Natural killer cell (primary cell): Measurements from ENCODE around the gene HOXD1. TPM values are rescaled to one million over a fixed set of nuclear protein-coding genes. Genes with fewer than 3 reads are reported as not detected.

Source experiments
- ATAC-seq, 3 donors: fragments of 150-1000 bp in 2 of 3; fragments of 200-7000 bp in 1 of 3; cut with Tn5 transposase; 1 replicate in 1 of 3; 2 replicates in 2 of 3; pipeline ENCODE4 v1.10.0; 2021; ENCODE audit warnings: mild to moderate bottlenecking in 2 of 3, moderate library complexity in 2 of 3
- DNase-seq, 2 donors: peaks; one replicate each; pipeline versions ENCODE4 v3.0.0 to v3.0.0-alpha.2; 2013 to 2021; ENCODE audit warnings: mixed read lengths in 1 of 2
- H3K27ac ChIP-seq: one replicate; pipeline ENCODE4 v1.5.1; 2013; ENCODE audit warnings: mild to moderate bottlenecking, low read length
- H3K27me3 ChIP-seq: one replicate; pipeline ENCODE4 v1.6.1; 2013; ENCODE audit warnings: low read length; ENCODE audit not compliant: control insufficient read depth, insufficient read depth
- H3K36me3 ChIP-seq: one replicate; pipeline ENCODE4 v1.6.1; 2013; ENCODE audit warnings: low read length; ENCODE audit not compliant: control insufficient read depth, insufficient read depth
- H3K4me1 ChIP-seq: one replicate; pipeline ENCODE4 v1.6.1; 2013; ENCODE audit warnings: low read length; ENCODE audit not compliant: control insufficient read depth, insufficient read depth
- H3K4me3 ChIP-seq: one replicate; pipeline ENCODE4 v1.5.1; 2013; ENCODE audit warnings: low read length
- H3K9me3 ChIP-seq: one replicate; pipeline ENCODE4 v1.6.1; 2013; ENCODE audit warnings: low read length; ENCODE audit not compliant: control insufficient read depth, insufficient read depth
- H3K27ac Mint-ChIP-seq, 2 donors: one replicate each; pipeline ENCODE4 v1.8.0; 2022; ENCODE audit warnings: mild to moderate bottlenecking in 2 of 2, mixed read lengths in 2 of 2, moderate library complexity in 1 of 2
- H3K27me3 Mint-ChIP-seq, 2 donors: one replicate each; pipeline ENCODE4 v1.8.0; 2022; ENCODE audit warnings: low read depth in 2 of 2, mixed read lengths in 2 of 2
- H3K36me3 Mint-ChIP-seq: one replicate; pipeline ENCODE4 v1.8.0; 2022; ENCODE audit warnings: mixed read lengths
- H3K4me1 Mint-ChIP-seq, 2 donors: one replicate each; pipeline ENCODE4 v1.8.0; 2022; ENCODE audit warnings: mixed read lengths in 2 of 2
- H3K4me3 Mint-ChIP-seq: one replicate; pipeline ENCODE4 v1.8.0; 2022; ENCODE audit warnings: mild to moderate bottlenecking, moderate library complexity, mixed read lengths
- H3K9me3 Mint-ChIP-seq, 2 donors: one replicate each; pipeline ENCODE4 v1.8.0; 2022; ENCODE audit warnings: mixed read lengths in 2 of 2
- WGBS: methylation state at CpG from one replicate; pipeline ENCODE4 v1.1.7; 2013; ENCODE audit warnings: missing lambda C conversion rate; ENCODE audit not compliant: insufficient coverage; 5-methylcytosine and 5-hydroxymethylcytosine counted together
- intact Hi-C: fragments of 100-400 bp; cut with micrococcal nuclease; formaldehyde crosslinking; loops from one replicate; pipeline ENCODE4 v1.14.2; 2022
- total RNA-seq, 4 donors: library from RNA; stranded (reverse); fragments of 120-200 nt in 1 of 4; gene quantifications; one replicate each; pipeline versions ENCODE4 v1.2.3 to v1.2.4, GENCODE V29; 2013 to 2022
- TF ChIP-seq, protein P1 (sequence below): fragments of 200-600 bp; IDR thresholded peaks from one replicate; pipeline ENCODE4 v1.8.0; 2022; ENCODE audit warnings: antibody characterized with exemption

Gene HOXD1
- total RNA-seq, 3 donors from 2014 or later (not counting 1 experiment from before 2014, with no cell fraction given) = 0.12 TPM; not detected in 2

DNA sequence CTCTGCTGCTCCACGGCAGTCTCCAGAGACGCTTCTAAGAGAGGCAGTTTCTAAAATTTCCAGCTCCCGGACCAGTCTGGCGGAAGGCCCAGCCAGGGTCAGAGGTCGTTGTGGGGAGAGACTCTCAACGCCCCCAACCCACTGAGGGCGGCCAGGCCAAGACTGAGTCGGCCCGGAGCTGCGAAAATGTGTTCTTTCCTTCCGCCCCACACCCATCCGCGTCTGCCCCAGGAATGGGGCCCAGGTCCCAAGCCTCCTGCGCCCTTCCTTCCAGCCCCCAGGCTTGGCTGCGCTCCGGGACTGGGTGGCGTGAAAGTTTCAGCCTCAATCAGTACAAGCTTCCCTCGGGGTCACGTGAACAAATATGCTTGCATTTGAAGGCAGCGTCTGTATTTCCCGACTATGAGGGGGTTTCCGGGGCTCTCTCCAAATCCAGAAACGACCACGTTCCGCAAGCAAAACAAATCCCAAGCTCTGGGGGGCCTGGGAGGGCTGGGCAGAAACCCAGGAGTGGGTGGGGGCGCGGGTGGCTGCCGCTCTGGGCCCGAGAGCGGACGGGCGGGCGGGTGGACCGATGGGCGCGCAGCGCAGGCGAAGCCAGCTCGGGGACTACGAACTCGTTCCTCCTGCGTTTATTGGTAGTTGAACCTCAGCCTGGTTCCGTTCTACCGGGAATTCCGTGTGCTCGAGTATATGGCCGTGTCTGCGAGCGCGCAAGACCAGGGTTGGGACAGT lies 28.1 kb upstream of the HOXD1 start:
- Mint-ChIP-seq H3K36me3 (peaks cover 8% of the 10 kb centered on the region), H3K4me1 (peaks cover 0 to 13% of the 10 kb centered on the region in 2 donors), H3K4me3 (no peak overlapping the region), H3K9me3 (peaks cover 0 to 2% of the 10 kb centered on the region in 2 donors), H3K27me3 (peaks cover 61 to 66% of the 10 kb centered on the region in 2 donors), H3K27ac (no peak overlapping the region)
- no peak overlapping the region for H3K27ac ChIP-seq
- DNase-seq (no peak), ATAC-seq (no peak)
- 11% methylated on average over 50 of the region's 50 CpGs for WGBS
- no peak overlapping the region for H3K4me3 ChIP-seq
- no peaks in the 10 kb centered on the region for H3K36me3 ChIP-seq
- TF ChIP-seq, protein P1, sequence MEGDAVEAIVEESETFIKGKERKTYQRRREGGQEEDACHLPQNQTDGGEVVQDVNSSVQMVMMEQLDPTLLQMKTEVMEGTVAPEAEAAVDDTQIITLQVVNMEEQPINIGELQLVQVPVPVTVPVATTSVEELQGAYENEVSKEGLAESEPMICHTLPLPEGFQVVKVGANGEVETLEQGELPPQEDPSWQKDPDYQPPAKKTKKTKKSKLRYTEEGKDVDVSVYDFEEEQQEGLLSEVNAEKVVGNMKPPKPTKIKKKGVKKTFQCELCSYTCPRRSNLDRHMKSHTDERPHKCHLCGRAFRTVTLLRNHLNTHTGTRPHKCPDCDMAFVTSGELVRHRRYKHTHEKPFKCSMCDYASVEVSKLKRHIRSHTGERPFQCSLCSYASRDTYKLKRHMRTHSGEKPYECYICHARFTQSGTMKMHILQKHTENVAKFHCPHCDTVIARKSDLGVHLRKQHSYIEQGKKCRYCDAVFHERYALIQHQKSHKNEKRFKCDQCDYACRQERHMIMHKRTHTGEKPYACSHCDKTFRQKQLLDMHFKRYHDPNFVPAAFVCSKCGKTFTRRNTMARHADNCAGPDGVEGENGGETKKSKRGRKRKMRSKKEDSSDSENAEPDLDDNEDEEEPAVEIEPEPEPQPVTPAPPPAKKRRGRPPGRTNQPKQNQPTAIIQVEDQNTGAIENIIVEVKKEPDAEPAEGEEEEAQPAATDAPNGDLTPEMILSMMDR = no peak
- peaks cover 6% of the 10 kb centered on the region for H3K9me3 ChIP-seq
- no peaks in the 10 kb centered on the region for H3K4me1 ChIP-seq
- intact Hi-C loops = no loop called here
- peaks cover 67% of the 10 kb centered on the region for H3K27me3 ChIP-seq

DNA sequence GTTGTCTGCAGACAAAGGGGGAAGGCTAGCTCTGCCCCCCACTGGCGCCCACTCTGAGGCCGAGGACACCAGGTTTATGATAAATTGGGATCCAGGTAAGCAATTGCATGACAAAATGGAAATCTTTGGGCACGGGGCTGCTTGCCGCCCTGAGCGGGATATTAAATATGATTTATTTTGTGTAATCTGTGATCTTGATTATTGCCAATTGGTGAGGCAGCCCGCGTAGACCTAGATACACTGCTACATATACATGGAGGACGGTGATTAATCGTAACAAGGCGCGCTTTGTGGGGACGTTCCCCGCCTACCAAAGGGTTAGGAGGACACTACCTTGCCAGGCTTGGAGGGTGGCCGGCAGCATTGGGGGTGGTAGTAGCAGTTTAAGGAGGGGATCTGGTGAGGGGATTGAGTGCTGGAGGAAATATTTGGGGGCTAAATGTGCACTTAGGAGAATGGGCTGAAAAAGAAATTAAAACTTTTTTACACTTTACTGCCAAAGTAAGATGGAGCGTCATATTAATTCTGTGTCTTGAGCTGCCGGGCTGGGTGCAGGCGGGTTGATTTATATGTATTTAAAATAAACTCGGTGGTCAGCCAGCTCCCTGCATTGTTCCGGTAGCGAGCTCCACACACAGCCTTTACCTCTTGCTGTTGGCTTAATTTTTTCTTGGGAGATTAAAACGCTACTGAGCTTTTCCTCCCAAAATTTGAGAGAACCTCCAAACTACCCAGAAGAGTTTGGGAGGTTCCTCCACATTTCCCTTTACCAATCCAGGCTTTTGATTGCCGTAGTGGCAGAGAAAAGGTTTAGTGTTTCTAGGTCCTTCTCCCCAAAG lies 27.3 kb upstream of the HOXD1 start:
- Mint-ChIP-seq H3K27ac (no peak overlapping the region), H3K36me3 (peaks cover 8% of the 10 kb centered on the region), H3K4me3 (no peak overlapping the region), H3K4me1 (peaks cover 0 to 13% of the 10 kb centered on the region in 2 donors), H3K9me3 (peaks cover 0 to 2% of the 10 kb centered on the region in 2 donors), H3K27me3 (peaks cover 61 to 68% of the 10 kb centered on the region in 2 donors)
- Histone ChIP-seq H3K27ac (no peak overlapping the region), H3K4me1 (no peaks in the 10 kb centered on the region), H3K4me3 (no peak overlapping the region), H3K27me3 (peaks cover 66% of the 10 kb centered on the region), H3K36me3 (no peaks in the 10 kb centered on the region), H3K9me3 (peaks cover 7% of the 10 kb centered on the region)
- WGBS = 18% methylated on average over 21 of the region's 22 CpGs
- intact Hi-C loops = no loop called here
- DNase-seq = no peak
- TF ChIP-seq, protein P1 = no peak
- ATAC-seq = no peak

DNA sequence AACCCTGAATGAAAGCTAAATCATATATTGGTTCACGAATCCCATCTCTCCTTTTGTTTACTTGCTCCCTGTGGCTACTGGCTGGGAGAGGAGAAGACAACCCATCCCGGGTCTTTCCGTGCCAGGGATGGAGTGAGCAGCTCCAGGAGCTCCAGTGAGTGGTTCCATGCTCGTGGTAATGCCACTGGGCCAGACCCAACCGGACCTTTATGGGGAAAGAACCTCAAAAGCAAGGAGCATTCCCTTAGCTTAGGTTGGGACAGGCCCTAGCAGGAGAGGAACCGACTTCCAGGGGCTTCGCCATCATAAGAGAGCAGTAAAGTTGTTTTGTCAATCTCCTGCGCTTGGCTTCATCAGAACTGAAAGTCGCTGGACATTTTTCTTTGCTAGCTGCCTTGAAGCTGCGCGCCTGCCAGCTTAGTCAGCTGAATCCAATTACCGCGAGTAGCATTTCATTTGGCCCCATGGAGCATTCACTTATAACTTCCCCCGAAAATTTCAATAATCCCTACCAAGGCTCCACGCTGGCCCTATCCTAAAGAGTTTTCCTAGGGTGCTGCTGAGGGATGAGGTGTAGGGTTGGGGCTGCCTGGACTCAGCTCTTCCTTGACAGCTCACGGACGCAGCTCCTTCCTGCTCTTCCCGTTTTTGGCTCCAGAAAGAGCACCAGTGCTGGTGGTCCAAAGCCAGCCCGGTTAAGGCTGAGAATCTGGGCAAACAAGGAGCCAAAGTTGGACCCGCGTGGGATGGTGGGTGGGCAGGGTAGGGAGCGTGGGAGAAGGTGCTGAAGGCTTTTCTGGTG lies 26.4 kb upstream of the HOXD1 start:
- intact Hi-C loops = no loop called here
- Histone ChIP-seq H3K4me1 (no peaks in the 10 kb centered on the region), H3K9me3 (peaks cover 7% of the 10 kb centered on the region), H3K36me3 (no peaks in the 10 kb centered on the region), H3K4me3 (no peak overlapping the region), H3K27ac (no peak overlapping the region), H3K27me3 (peaks cover 64% of the 10 kb centered on the region)
- no peak for DNase-seq
- 9% methylated on average over 21 of the region's 22 CpGs for WGBS
- peaks cover 14% of the 10 kb centered on the region for H3K36me3 Mint-ChIP-seq
- H3K4me1 Mint-ChIP-seq = peaks cover 0 to 13% of the 10 kb centered on the region in 2 donors
- peaks cover 68 to 69% of the 10 kb centered on the region in 2 donors for H3K27me3 Mint-ChIP-seq
- no peak for ATAC-seq
- TF ChIP-seq, protein P1 = no peak
- no peak overlapping the region for H3K4me3 Mint-ChIP-seq
- peaks cover 0 to 2% of the 10 kb centered on the region in 2 donors for H3K9me3 Mint-ChIP-seq
- no peak overlapping the region for H3K27ac Mint-ChIP-seq
